Activated CD4-positive, alpha-beta memory T cell treated with anti-CD3 and anti-CD28 coated beads, Interleukin-2, amount 10 ng/mL, durations not matched to agents 7 days and 5 days (primary cell): ENCODE measurements around the gene GRIN1. TPM values are rescaled to one million over a fixed set of nuclear protein-coding genes. Genes with fewer than 3 reads are reported as not detected.

Experiments used
- CTCF ChIA-PET: fragments of 350-600 bp; sonication (Branson Sonifier 250); formaldehyde crosslinking; loops from one replicate; lab custom pipeline; 2021; ENCODE audit warnings: antibody characterized with exemption, inconsistent platforms; lab: Charles Lee
- POLR2A ChIA-PET: fragments of 350-600 bp; sonication (Branson Sonifier 250); formaldehyde crosslinking; loops from one replicate; lab custom pipeline; 2021; ENCODE audit warnings: antibody characterized with exemption; lab: Charles Lee
- DNase-seq: peaks from one replicate; pipeline ENCODE4 v3.0.0-alpha.2; 2020
- H3K27ac Mint-ChIP-seq: one replicate; pipeline ENCODE4 v1.8.0; 2021; ENCODE audit warnings: mild to moderate bottlenecking, mixed read lengths
- H3K27me3 Mint-ChIP-seq: one replicate; pipeline ENCODE4 v1.8.0; 2021; ENCODE audit warnings: mixed read lengths
- H3K36me3 Mint-ChIP-seq: one replicate; pipeline ENCODE4 v1.8.0; 2021; ENCODE audit warnings: low read depth, mixed read lengths
- H3K4me1 Mint-ChIP-seq: one replicate; pipeline ENCODE4 v1.8.0; 2021; ENCODE audit warnings: mixed read lengths
- H3K4me3 Mint-ChIP-seq: one replicate; pipeline ENCODE4 v1.8.0; 2021; ENCODE audit warnings: mild to moderate bottlenecking, mixed read lengths
- H3K9me3 Mint-ChIP-seq: one replicate; pipeline ENCODE4 v1.8.0; 2021; ENCODE audit warnings: mixed read lengths
- total RNA-seq, 2 experiments: library from RNA; stranded (reverse); gene quantifications; one replicate each; pipeline ENCODE4 v1.2.3, GENCODE V29; 2021

The GRIN1 gene
- total RNA-seq, 2 experiments from 2014 or later, result 0.40 to 0.43 TPM

DNA sequence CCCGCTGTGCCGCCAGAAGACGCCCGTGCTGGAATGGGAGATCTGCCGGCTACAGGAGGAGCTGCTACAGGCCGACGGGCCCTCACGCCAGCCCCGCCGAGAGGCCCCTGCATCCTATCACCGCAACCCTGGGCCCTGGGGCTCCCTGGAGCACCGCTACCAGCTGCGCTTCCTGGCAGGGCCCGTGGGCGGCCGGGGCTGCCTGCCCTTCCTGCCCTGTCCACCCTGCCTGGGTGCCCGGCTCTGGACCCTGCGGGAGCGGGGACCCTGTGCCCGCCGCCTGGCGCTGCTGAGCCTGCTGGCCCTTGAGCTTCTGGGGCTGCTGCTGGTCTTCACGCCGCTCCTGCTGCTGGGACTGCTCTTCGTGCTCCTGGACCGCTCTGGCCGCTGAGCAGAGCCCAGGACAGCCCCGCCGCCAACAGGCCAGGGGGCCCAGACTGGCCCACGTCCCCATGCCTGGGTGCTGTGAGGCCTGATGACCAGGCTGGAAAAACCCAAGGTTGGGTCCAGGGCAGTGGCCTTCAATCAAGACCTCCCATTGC, 79.3 kb downstream of the GRIN1 start:
- Mint-ChIP-seq H3K27ac (no peak overlapping the region), H3K36me3 (no peaks in the 10 kb centered on the region), H3K4me3 (no peak overlapping the region), H3K27me3 (no peaks in the 10 kb centered on the region), H3K9me3 (no peaks in the 10 kb centered on the region), H3K4me1 (peaks cover 6% of the 10 kb centered on the region)
- CTCF ChIA-PET, result no interaction called here
- POLR2A ChIA-PET, result interaction anchor here (1.2 to 8.2 kb wide), 3 partner anchors 11 to 24 kb away, joined by 3 to 97 read pairs (median 4); partner anchors contain the start of genes NDOR1, TMEM203 and TUBB4B
- DNase-seq, result no peak

Other genes with a start within 250 kb of the GRIN1 start
- gene FBXW5, start 194.4 kb upstream of the GRIN1 start, total RNA-seq, result 100 to 1,000 TPM; 118 to 119 TPM
- gene C8G, start 193.9 kb upstream of the GRIN1 start, total RNA-seq, result 1 to 10 TPM; 1.5 to 3.2 TPM
- 1 to 10 TPM; 2.5 to 2.9 TPM for gene LCN12, start 186.9 kb upstream of the GRIN1 start, total RNA-seq
- 10 to 100 TPM; 44.2 to 45.4 TPM for gene PTGDS, start 161.7 kb upstream of the GRIN1 start, total RNA-seq
- 1 to 10 TPM in 1 of 2 experiments, under 1 TPM in 1; 0.98 to 1.0 TPM for gene LCNL1, start 156.2 kb upstream of the GRIN1 start, total RNA-seq
- 10 to 100 TPM; 64.4 to 68.5 TPM for gene PAXX, start 146.7 kb upstream of the GRIN1 start, total RNA-seq
- gene CLIC3, start 142.6 kb upstream of the GRIN1 start, total RNA-seq, result 1 to 10 TPM; 3.7 to 4.9 TPM
- 10 to 100 TPM; 55.5 to 65.9 TPM for gene ABCA2, start 110.9 kb upstream of the GRIN1 start, total RNA-seq
- 10 to 100 TPM in 1 of 2 experiments, 1 to 10 TPM in 1; 9.9 to 10.4 TPM for gene FUT7, start 107.1 kb upstream of the GRIN1 start, total RNA-seq
- gene NPDC1, start 93.0 kb upstream of the GRIN1 start, total RNA-seq, result 10 to 100 TPM; 82.8 to 89.2 TPM
- gene ENTPD2, start 85.1 kb upstream of the GRIN1 start, total RNA-seq, result under 1 TPM; 0.15 to 0.40 TPM
- 10 to 100 TPM; 26.8 to 27.0 TPM for gene SAPCD2, start 68.6 kb upstream of the GRIN1 start, total RNA-seq
- gene UAP1L1, start 61.6 kb upstream of the GRIN1 start, total RNA-seq, result 10 to 100 TPM; 20.2 to 21.9 TPM
- 10 to 100 TPM; 51.4 to 51.9 TPM for gene MAN1B1, start 52.2 kb upstream of the GRIN1 start, total RNA-seq
- gene DPP7, start 24.4 kb upstream of the GRIN1 start, total RNA-seq, result 100 to 1,000 TPM; 253 to 257 TPM
- not detected for gene LRRC26, start 30.9 kb downstream of the GRIN1 start, total RNA-seq
- gene TMEM210, start 32.9 kb downstream of the GRIN1 start, total RNA-seq, result not detected
- 10 to 100 TPM; 53.3 to 57.8 TPM for gene ANAPC2, start 49.4 kb downstream of the GRIN1 start, total RNA-seq
- gene SSNA1, start 49.5 kb downstream of the GRIN1 start, total RNA-seq, result 10 to 100 TPM; 70.0 to 76.3 TPM
- gene TPRN, start 61.6 kb downstream of the GRIN1 start, total RNA-seq, result 1 to 10 TPM; 8.5 to 9.4 TPM
- 10 to 100 TPM; 28.9 to 29.2 TPM for gene TMEM203, start 66.5 kb downstream of the GRIN1 start, total RNA-seq
- 10 to 100 TPM; 27.7 to 30.0 TPM for gene NDOR1, start 66.5 kb downstream of the GRIN1 start, total RNA-seq
- 1 to 10 TPM; 2.2 to 2.5 TPM for gene RNF208, start 83.1 kb downstream of the GRIN1 start, total RNA-seq
- under 1 TPM; 0.86 to 0.93 TPM for gene CYSRT1, start 86.0 kb downstream of the GRIN1 start, total RNA-seq
- gene RNF224, start 88.3 kb downstream of the GRIN1 start, total RNA-seq, result under 1 TPM in 1 of 2 experiments, not detected in 1; 0.20 TPM
- gene SLC34A3, start 91.7 kb downstream of the GRIN1 start, total RNA-seq, result not detected
- 100 to 1,000 TPM; 314 to 319 TPM for gene TUBB4B, start 102.1 kb downstream of the GRIN1 start, total RNA-seq
- not detected for gene STPG3, start 112.1 kb downstream of the GRIN1 start, total RNA-seq
- gene NELFB, start 116.2 kb downstream of the GRIN1 start, total RNA-seq, result 10 to 100 TPM; 58.8 to 59.6 TPM
- 10 to 100 TPM; 22.4 to 23.2 TPM for gene TOR4A, start 138.6 kb downstream of the GRIN1 start, total RNA-seq
- gene NRARP, start 163.1 kb downstream of the GRIN1 start, total RNA-seq, result under 1 TPM; 0.71 to 0.75 TPM